Astrocyte (in vitro differentiated cells and primary cell): ENCODE results near the gene IRF1. TPM values are rescaled to one million over a fixed set of nuclear protein-coding genes. Genes with fewer than 3 reads are reported as not detected.

Experiments
- DNase-seq: peaks from one replicate; pipeline ENCODE4 v3.0.0-alpha.2; 2010; ENCODE audit warnings: low read depth
- FAIRE-seq: peaks from 2 replicates; lab custom pipeline; 2011; peaks lifted over from hg19 to GRCh38; lab: Jason Lieb, UNC
- H2AFZ ChIP-seq: 2 replicates; pipeline ENCODE4 v1.6.0; 2012; ENCODE audit warnings: low read depth, low read length, inconsistent platforms
- H3K27ac ChIP-seq: 2 replicates; pipeline ENCODE4 v1.5.1; 2011; ENCODE audit warnings: low read depth, low read length, inconsistent platforms
- H3K27me3 ChIP-seq: 2 replicates; pipeline ENCODE4 v1.6.0; 2011; ENCODE audit warnings: low read length, inconsistent platforms; ENCODE audit not compliant: insufficient read depth
- H3K36me3 ChIP-seq: 2 replicates; pipeline ENCODE4 v1.5.1; 2011; ENCODE audit warnings: low read length, inconsistent platforms; ENCODE audit not compliant: insufficient read depth
- H3K4me1 ChIP-seq: 2 replicates; pipeline ENCODE4 v1.5.1; 2011; ENCODE audit warnings: low read length, inconsistent platforms; ENCODE audit not compliant: insufficient read depth
- H3K4me2 ChIP-seq: 2 replicates; pipeline ENCODE4 v1.6.0; 2012; ENCODE audit warnings: low read length, inconsistent platforms
- H3K4me3 ChIP-seq: 2 replicates; pipeline ENCODE4 v1.5.1; 2011; ENCODE audit warnings: low read depth, mild to moderate bottlenecking, low read length, inconsistent platforms; ENCODE audit not compliant: insufficient read depth
- H3K79me2 ChIP-seq: 2 replicates; pipeline ENCODE4 v1.6.0; 2012; ENCODE audit warnings: mild to moderate bottlenecking, low read length, inconsistent platforms; ENCODE audit not compliant: insufficient read depth
- H3K9ac ChIP-seq: 2 replicates; pipeline ENCODE4 v1.6.0; 2012; ENCODE audit warnings: mild to moderate bottlenecking, low read length, inconsistent platforms
- H3K9me3 ChIP-seq: 2 replicates; pipeline ENCODE4 v1.5.1; 2012; ENCODE audit warnings: low read depth, mild to moderate bottlenecking, low read length, inconsistent platforms; ENCODE audit not compliant: insufficient read depth
- H4K20me1 ChIP-seq: 2 replicates; pipeline ENCODE4 v1.6.0; 2012; ENCODE audit warnings: low read length, inconsistent platforms; ENCODE audit not compliant: insufficient read depth
- H3K27ac Mint-ChIP-seq: one replicate; pipeline ENCODE4 v1.8.0; 2021; ENCODE audit warnings: mild to moderate bottlenecking, mixed read lengths; ENCODE audit not compliant: unreplicated experiment
- H3K27me3 Mint-ChIP-seq: one replicate; pipeline ENCODE4 v1.8.0; 2021; ENCODE audit warnings: low read depth, mixed read lengths; ENCODE audit not compliant: unreplicated experiment
- H3K36me3 Mint-ChIP-seq: one replicate; pipeline ENCODE4 v1.8.0; 2021; ENCODE audit warnings: low read depth, mixed read lengths; ENCODE audit not compliant: unreplicated experiment
- H3K4me1 Mint-ChIP-seq: one replicate; pipeline ENCODE4 v1.8.0; 2021; ENCODE audit warnings: low read depth, mixed read lengths; ENCODE audit not compliant: unreplicated experiment
- H3K4me3 Mint-ChIP-seq: one replicate; pipeline ENCODE4 v1.8.0; 2021; ENCODE audit warnings: mild to moderate bottlenecking, moderate library complexity, mixed read lengths; ENCODE audit not compliant: unreplicated experiment
- H3K9me3 Mint-ChIP-seq: one replicate; pipeline ENCODE4 v1.8.0; 2021; ENCODE audit warnings: mild to moderate bottlenecking, mixed read lengths; ENCODE audit not compliant: unreplicated experiment
- EZH2 ChIP-seq: IDR thresholded peaks from 2 replicates; pipeline ENCODE4 v1.6.1; 2012; ENCODE audit warnings: mild to moderate bottlenecking, low read length, inconsistent platforms; ENCODE audit not compliant: insufficient read depth
- total RNA-seq: library from RNA; stranded (reverse); gene quantifications from 2 replicates; pipeline ENCODE4 v1.2.1, GENCODE V29; 2021
- TF ChIP-seq, protein P1 (sequence below): IDR thresholded peaks from 2 replicates; pipeline ENCODE4 v1.5.1; 2011; ENCODE audit warnings: low read depth, mild to moderate bottlenecking, inconsistent platforms, low read length, moderate library complexity; ENCODE audit not compliant: insufficient read depth

The IRF1 gene
- total RNA-seq, 1 donor from 2014 or later = 39.7 TPM

- Histone ChIP-seq H3K4me1 (peaks cover 37% of the 10 kb centered on the region), H4K20me1 (no peaks in the 10 kb centered on the region), H2AFZ (no peak overlapping the region), H3K4me3 (no peak overlapping the region), H3K4me2 (no peak overlapping the region), H3K9me3 (no peaks in the 10 kb centered on the region), H3K36me3 (no peaks in the 10 kb centered on the region), H3K27me3 (no peaks in the 10 kb centered on the region), H3K9ac (no peak overlapping the region), H3K79me2 (no peaks in the 10 kb centered on the region), H3K27ac (no peak overlapping the region)
- H3K36me3 Mint-ChIP-seq = no peaks in the 10 kb centered on the region
- no peaks in the 10 kb centered on the region for H3K27me3 Mint-ChIP-seq
- no peak for FAIRE-seq
- no peak overlapping the region for H3K4me3 Mint-ChIP-seq
- DNase-seq = no peak
- H3K4me1 Mint-ChIP-seq = peaks cover 23% of the 10 kb centered on the region
- TF ChIP-seq, protein P1, sequence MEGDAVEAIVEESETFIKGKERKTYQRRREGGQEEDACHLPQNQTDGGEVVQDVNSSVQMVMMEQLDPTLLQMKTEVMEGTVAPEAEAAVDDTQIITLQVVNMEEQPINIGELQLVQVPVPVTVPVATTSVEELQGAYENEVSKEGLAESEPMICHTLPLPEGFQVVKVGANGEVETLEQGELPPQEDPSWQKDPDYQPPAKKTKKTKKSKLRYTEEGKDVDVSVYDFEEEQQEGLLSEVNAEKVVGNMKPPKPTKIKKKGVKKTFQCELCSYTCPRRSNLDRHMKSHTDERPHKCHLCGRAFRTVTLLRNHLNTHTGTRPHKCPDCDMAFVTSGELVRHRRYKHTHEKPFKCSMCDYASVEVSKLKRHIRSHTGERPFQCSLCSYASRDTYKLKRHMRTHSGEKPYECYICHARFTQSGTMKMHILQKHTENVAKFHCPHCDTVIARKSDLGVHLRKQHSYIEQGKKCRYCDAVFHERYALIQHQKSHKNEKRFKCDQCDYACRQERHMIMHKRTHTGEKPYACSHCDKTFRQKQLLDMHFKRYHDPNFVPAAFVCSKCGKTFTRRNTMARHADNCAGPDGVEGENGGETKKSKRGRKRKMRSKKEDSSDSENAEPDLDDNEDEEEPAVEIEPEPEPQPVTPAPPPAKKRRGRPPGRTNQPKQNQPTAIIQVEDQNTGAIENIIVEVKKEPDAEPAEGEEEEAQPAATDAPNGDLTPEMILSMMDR = no peak
- no peak for TF ChIP-seq EZH2
- H3K9me3 Mint-ChIP-seq = no peaks in the 10 kb centered on the region
- peak overlapping the region; percentile 23 for H3K27ac Mint-ChIP-seq
These were observed 9.8 kb upstream of the IRF1 start for GRCh38 chr5:132500244-132500930.

DNA sequence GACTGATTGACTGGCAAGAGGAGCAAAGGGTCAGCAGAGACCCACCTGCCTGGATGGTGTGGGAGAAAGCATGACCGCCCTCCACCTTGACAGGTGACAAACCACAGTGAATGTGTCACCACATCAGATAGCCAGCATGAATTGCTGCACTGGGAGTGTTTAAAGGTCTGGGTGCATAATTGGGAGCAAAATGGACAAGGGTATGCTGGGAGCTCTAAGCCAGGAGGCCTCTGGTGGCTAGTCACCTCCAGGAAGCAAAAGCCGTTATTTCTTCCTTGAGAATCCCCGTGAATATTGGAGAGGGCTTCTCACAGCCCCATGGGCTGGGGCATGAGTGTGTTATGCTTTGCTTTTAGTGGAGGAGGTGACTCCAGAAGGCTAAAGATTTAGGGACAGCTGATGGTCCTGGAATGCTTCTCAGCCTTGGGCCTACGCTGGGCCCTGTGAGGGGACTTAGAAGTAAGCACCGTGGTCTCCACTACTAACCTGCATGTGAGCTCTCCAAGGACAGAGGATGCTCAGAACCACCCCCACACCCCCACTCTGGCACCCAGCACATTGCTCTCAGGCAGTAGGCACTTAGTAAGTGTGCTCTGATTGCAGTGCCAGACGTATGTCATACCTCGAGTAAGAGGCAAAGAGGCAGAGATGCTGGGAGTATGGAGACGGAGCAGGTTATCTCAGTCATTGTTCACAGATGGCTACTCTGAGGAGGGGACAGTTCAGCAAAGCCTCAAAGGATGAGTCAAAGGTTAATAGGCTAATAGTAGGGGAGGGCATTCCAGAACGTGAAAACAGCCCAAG lies 9.1 kb upstream of the IRF1 start:
- Mint-ChIP-seq H3K4me1 (peaks cover 26% of the 10 kb centered on the region), H3K36me3 (no peaks in the 10 kb centered on the region), H3K9me3 (no peaks in the 10 kb centered on the region), H3K27me3 (no peaks in the 10 kb centered on the region), H3K27ac (peak overlapping the region; percentile 66), H3K4me3 (no peak overlapping the region)
- Histone ChIP-seq H2AFZ (no peak overlapping the region), H3K9me3 (no peaks in the 10 kb centered on the region), H3K36me3 (no peaks in the 10 kb centered on the region), H3K4me1 (peaks cover 39% of the 10 kb centered on the region), H3K4me3 (no peak overlapping the region), H3K9ac (no peak overlapping the region), H3K4me2 (no peak overlapping the region), H3K27me3 (no peaks in the 10 kb centered on the region), H3K27ac (no peak overlapping the region), H3K79me2 (no peaks in the 10 kb centered on the region), H4K20me1 (no peaks in the 10 kb centered on the region)
- FAIRE-seq (no peak), DNase-seq (no peak)
- TF ChIP-seq EZH2 = no peak
- TF ChIP-seq, protein P1 = no peak
